ENCODE data around the gene AP3S1.

DNA sequence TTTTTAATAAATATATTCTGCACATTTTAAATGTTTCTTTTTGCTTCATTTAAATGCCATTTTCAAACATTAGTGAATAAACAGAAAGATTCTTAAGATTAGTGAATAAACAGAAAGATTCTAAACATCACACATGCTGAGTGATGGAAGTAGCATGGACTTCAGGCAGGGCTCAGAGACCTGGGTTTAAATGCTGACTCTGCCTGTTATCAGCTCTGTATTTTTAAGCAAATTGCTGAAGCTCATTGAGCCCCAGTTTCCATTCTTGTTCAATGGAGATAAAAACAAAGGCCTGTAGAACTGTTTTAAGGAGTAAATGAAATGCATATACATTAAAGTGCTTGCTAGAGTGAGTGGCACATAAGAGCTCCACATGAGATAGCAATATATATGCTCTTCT lies 112.4 kb downstream of the AP3S1 start:
- no peak for TF ChIP-seq ZNF384 (IDR thresholded peaks at IDR 0.05)
- TF ChIP-seq SP1 (IDR thresholded peaks at IDR 0.05): no peak
- no peak for TF ChIP-seq LEF1 (IDR thresholded peaks at IDR 0.05; ENCODE audit: borderline replicate concordance)
- no peak for TF ChIP-seq CTBP1 (IDR thresholded peaks at IDR 0.05; ENCODE audit: borderline replicate concordance)
- TF ChIP-seq PKNOX1 (IDR thresholded peaks at IDR 0.05): no peak
- no peak for TF ChIP-seq FOXM1 (IDR thresholded peaks at IDR 0.05; ENCODE audit: borderline replicate concordance)
- no peak for TF ChIP-seq FOXA1 (IDR thresholded peaks at IDR 0.05)
- TF ChIP-seq ARNT (IDR thresholded peaks at IDR 0.05): no peak
- no peak for TF ChIP-seq FOXK2 (IDR thresholded peaks at IDR 0.05)
- TF ChIP-seq BHLHE40 (IDR thresholded peaks at IDR 0.05; ENCODE audit: borderline replicate concordance): no peak
- TF ChIP-seq SUZ12 (IDR thresholded peaks at IDR 0.05): no peak
- no peak for TF ChIP-seq ELF4 (IDR thresholded peaks at IDR 0.05)
- TF ChIP-seq HDGF (IDR thresholded peaks at IDR 0.05; ENCODE audit: borderline replicate concordance): no peak
- no peak for TF ChIP-seq NFRKB (IDR thresholded peaks at IDR 0.05)
